ENCODE measurements around the gene MAP3K14. TPM values are rescaled to one million over a fixed set of nuclear protein-coding genes. Genes with fewer than 3 reads are reported as not detected.

MAP3K14 gene
- total RNA-seq, 4 donors from 2014 or later = 4.1 to 21.7 (median 6.2) TPM

DNA sequence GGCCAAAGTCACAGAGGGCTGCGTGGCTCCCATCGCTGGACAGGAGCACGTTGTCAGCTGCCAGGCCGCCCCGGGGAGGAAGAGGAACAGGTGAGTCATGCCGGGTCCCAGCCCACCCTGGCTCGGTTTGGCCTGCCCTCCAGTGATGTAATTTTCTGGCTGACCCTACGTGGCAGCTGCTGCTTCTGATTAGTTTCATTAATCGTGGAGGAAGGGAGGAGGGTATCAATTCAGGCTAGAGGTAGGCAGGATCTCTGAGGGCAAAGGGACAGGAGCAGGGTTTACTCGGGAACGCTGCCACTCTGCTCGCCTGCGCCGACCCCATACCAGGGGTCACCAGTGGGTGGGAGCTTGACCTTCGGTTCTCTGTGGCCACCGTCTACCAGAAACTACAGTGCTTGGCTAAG is 43.3 kb downstream of the MAP3K14 start:
- Histone ChIP-seq H3K4me1 (peaks cover 13 to 14% of the 10 kb centered on the region in 2 donors), H3K27ac (no peak overlapping the region), H3K4me3 (replicated peaks in 1 of 3) (no peak overlapping the region), H3K27me3 (no peaks in the 10 kb centered on the region), H3K36me3 (peaks cover 44 to 45% of the 10 kb centered on the region in 2 donors), H3K9me3 (no peaks in the 10 kb centered on the region)
- WGBS, 2 donors = 88 to 92% methylated on average over 12 to 16 of the region's 16 CpGs
- intact Hi-C loops (cut with DNase I) = no loop called here
- DNase-seq = no peak
- TF ChIP-seq, protein P1, sequence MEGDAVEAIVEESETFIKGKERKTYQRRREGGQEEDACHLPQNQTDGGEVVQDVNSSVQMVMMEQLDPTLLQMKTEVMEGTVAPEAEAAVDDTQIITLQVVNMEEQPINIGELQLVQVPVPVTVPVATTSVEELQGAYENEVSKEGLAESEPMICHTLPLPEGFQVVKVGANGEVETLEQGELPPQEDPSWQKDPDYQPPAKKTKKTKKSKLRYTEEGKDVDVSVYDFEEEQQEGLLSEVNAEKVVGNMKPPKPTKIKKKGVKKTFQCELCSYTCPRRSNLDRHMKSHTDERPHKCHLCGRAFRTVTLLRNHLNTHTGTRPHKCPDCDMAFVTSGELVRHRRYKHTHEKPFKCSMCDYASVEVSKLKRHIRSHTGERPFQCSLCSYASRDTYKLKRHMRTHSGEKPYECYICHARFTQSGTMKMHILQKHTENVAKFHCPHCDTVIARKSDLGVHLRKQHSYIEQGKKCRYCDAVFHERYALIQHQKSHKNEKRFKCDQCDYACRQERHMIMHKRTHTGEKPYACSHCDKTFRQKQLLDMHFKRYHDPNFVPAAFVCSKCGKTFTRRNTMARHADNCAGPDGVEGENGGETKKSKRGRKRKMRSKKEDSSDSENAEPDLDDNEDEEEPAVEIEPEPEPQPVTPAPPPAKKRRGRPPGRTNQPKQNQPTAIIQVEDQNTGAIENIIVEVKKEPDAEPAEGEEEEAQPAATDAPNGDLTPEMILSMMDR (IDR thresholded peaks at IDR 0.05) = no peak
- TF ChIP-seq POLR2A (IDR thresholded peaks at IDR 0.05) = no peak

DNA sequence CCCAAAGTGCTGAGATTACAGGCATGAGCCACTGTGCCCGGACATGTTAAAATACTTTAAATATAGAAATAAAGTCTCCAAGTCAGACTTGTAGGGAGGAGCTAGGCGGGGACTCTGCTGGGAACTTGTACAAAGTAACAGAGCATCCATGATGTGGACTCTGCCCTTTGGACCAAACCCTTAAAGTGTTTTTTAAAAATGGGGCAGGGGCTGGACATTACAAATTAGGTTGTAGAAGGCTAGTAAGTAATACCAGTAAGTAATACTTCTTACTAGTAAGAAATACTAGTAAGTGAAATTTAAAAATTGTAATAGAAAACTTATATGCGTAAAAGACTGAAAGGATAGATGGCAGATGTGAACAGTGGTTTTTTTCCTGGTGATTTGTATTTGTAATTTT is 45.2 kb downstream of the MAP3K14 start:
- WGBS, 2 donors = 96 to 98% methylated on average over 3 of the region's 3 CpGs
- H3K4me3 ChIP-seq (replicated peaks in 1 of 3) = no peak overlapping the region
- H3K27me3 ChIP-seq = no peaks in the 10 kb centered on the region
- TF ChIP-seq, protein P1 (IDR thresholded peaks at IDR 0.05) = no peak
- DNase-seq = no peak
- H3K36me3 ChIP-seq = peaks cover 61 to 63% of the 10 kb centered on the region in 2 donors
- no peak overlapping the region for H3K27ac ChIP-seq
- no peaks in the 10 kb centered on the region for H3K9me3 ChIP-seq
- intact Hi-C loops (cut with DNase I) = no loop called here
- no peaks in the 10 kb centered on the region for H3K4me1 ChIP-seq

DNA sequence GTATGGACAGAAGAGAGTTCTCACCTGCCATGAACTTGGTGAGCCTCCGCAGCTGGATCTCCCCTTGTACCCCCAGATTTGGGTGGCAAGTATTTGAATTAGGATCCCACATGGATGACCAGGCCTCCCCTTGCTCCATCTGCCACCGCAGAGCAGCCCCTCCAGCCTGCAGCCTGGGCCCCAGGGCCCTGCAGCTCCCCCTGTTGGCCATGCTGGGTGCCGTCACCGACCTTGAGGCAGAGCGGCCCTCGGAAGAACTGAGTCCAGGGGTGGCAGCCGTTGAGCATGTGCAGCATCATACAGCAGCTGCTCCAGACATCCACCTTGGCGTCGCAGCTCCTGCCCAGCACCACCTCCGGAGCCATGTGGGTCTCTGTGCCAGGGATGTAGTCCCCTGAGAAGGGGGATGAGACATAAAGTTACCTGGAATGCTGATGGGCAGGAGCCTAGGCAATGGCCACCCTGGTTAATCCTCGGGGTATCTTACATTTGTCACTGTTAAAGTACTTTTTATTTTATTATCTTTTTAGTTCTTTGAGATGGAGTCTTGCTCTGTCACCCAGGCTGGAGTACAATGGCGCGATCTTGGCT is 45.9 kb downstream of the MAP3K14 start:
- intact Hi-C loops (cut with DNase I) = no loop called here
- no peak overlapping the region for H3K27ac ChIP-seq
- no peak for DNase-seq
- H3K4me1 ChIP-seq = no peaks in the 10 kb centered on the region
- WGBS, 2 donors = 66 to 81% methylated on average over 11 to 12 of the region's 13 CpGs
- no peak overlapping the region for H3K4me3 ChIP-seq (replicated peaks in 1 of 3)
- H3K27me3 ChIP-seq = no peaks in the 10 kb centered on the region
- TF ChIP-seq POLR2A (IDR thresholded peaks at IDR 0.05) = no peak
- TF ChIP-seq, protein P1 (IDR thresholded peaks at IDR 0.05) = peak in 3 of 6 experiments; percentile 12 to 42 (median 13)
- no peaks in the 10 kb centered on the region for H3K9me3 ChIP-seq
- H3K36me3 ChIP-seq = peaks cover 61 to 68% of the 10 kb centered on the region in 2 donors

DNA sequence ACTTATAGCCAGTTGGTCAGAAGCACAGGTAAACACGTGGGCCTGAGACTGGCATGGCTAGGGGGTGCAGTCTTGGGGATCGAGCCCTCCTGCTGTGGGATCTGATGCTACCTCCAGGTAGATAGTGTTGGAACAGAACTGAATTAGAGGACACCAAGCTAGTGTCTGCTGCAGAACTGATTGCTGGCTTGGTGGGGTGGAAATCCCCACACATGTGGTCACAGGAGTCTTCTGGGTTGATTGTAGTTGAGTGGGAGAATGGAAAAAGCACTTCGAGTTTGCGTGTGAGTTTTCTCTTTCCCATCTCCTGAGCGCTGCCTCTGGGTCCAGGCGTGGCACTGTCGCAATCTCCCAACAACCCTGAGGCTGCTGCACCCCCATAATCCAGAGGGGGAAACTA is 46.9 kb downstream of the MAP3K14 start:
- no peaks in the 10 kb centered on the region for H3K9me3 ChIP-seq
- no peak overlapping the region for H3K4me3 ChIP-seq (replicated peaks in 1 of 3)
- WGBS, 2 donors = 77 to 94% methylated on average over 7 of the region's 7 CpGs
- H3K27me3 ChIP-seq = no peaks in the 10 kb centered on the region
- H3K4me1 ChIP-seq = no peaks in the 10 kb centered on the region
- peaks cover 63 to 72% of the 10 kb centered on the region in 2 donors for H3K36me3 ChIP-seq
- intact Hi-C loops (cut with DNase I) = no loop called here
- TF ChIP-seq POLR2A (IDR thresholded peaks at IDR 0.05) = no peak
- TF ChIP-seq, protein P1 (IDR thresholded peaks at IDR 0.05) = no peak
- H3K27ac ChIP-seq = no peak overlapping the region
- DNase-seq = no peak

GRCh38 chr17:45267436-45268055 is 49.3 kb downstream of the MAP3K14 start:
- 92 to 93% methylated on average over 5 to 10 of the region's 10 CpGs for WGBS, 2 donors
- Histone ChIP-seq H3K27ac (no peak overlapping the region), H3K4me3 (replicated peaks in 1 of 3) (no peak overlapping the region), H3K27me3 (no peaks in the 10 kb centered on the region), H3K36me3 (peaks cover 60 to 64% of the 10 kb centered on the region in 2 donors), H3K4me1 (peaks cover 3 to 5% of the 10 kb centered on the region in 2 donors), H3K9me3 (no peaks in the 10 kb centered on the region)
- intact Hi-C loops (cut with DNase I) = no loop called here
- DNase-seq = no peak
- TF ChIP-seq POLR2A (IDR thresholded peaks at IDR 0.05) = no peak
- TF ChIP-seq, protein P1 (IDR thresholded peaks at IDR 0.05) = no peak

All from thyroid gland (tissue), 4 donors.